HCEC 1CT (cell line): ENCODE measurements around the gene ADCYAP1R1.
"Not testable (repeated sequence)": the region's sequence is repeated elsewhere in the genome, so short reads cannot be mapped to it uniquely, and the experiment has no call there.

Experiments
- DNase-seq: peaks from one replicate; pipeline ENCODE4 v3.0.0-alpha.2; 2017

Gene ADCYAP1R1

GRCh38 chr7:31146030-31146429 lies 93.9 kb downstream of the ADCYAP1R1 start:
- DNase-seq = no peak

DNA sequence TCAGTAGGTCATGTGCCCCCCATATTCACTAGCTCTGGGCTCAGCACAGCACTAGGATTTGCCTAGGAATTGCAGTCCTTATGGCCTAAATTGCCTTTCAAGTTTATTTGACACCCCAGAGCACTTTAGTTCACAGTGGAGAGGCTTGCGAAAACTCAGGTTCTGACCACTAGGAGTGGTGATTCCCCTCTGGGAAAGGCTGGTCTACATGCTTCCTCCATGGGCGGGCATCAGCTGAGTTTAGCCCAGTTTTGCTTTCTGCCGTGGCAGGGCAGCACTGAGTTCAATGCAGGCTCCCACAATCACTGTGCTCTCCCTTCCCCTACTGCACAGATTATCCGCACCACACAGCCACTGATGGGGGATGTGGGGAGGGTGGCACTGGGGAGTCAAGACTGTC lies 94.4 kb downstream of the ADCYAP1R1 start:
- no peak for DNase-seq

DNA sequence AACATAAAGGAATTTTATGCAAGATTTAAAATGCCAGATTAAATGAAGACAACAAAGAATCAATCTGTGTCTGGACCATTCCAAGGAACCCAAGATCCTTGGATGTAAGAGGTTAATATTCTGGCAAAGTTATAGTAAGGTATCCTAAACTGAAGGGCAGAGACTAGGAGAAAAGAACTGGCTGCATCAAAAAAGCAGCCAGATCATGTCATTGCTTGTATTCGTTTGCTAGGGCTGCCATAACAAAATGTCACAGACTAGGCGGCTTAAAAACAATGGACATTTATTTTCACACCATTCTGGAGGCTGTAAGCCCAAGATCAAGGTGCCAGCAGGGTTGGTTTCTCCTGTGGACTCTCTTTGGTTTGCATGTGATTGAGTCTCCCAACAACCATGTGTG lies 99.7 kb downstream of the ADCYAP1R1 start:
- DNase-seq = no peak

GRCh38 chr7:31153318-31153717 lies 101.2 kb downstream of the ADCYAP1R1 start:
- not testable (repeated sequence) for DNase-seq

DNA sequence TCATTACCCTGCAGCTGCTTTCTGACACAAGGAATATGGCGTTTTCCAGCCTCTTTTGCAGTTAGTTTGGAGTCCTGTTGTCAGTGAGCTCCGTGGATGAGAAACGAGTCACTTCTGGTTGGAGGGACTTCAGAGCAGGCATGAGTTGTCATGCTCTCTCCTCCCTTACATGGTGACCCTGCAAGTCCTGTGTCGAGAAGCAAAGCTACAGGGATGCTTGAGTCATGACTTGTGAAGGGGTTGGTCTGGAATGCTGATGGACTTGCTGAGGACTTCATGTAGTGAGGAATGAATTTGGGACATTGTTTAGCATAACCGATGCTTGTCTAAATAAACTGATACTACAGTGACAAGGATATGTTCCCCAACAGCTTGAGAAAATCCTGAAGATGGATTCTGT lies 108.8 kb downstream of the ADCYAP1R1 start:
- DNase-seq = no peak
